RWPE1 (cell line): ENCODE measurements around the gene SPAG16.

Source experiments
- CTCF ChIA-PET: fragments of 350-600 bp; sonication (Branson Sonifier 250); formaldehyde crosslinking; extraction: SDS; loops from one replicate; lab custom pipeline; 2021; lab: Yijun Ruan, JAX
- POLR2A ChIA-PET: fragments of 400-600 bp; formaldehyde crosslinking; extraction: SDS; loops from one replicate; lab custom pipeline; 2020; ENCODE audit warnings: antibody characterized with exemption; ENCODE audit not compliant: low non-redundant PET; lab: Yijun Ruan, JAX
- DNase-seq: peaks from one replicate; pipeline ENCODE4 v3.0.0; 2012; ENCODE audit warnings: low spot score
- H3K27ac ChIP-seq: fragments of 450-650 bp; 2 replicates; pipeline ENCODE4 v1.5.1; 2017
- CTCF ChIP-seq: fragments of 450-650 bp; conservative IDR thresholded peaks from 2 replicates; pipeline ENCODE4 v1.5.1; 2017; ENCODE audit warnings: low read depth, mild to moderate bottlenecking

Gene SPAG16

GRCh38 chr2:213545964-213546475 is 261.8 kb downstream of the SPAG16 start:
- ChIA-PET POLR2A (no interaction called here), CTCF (no interaction called here)
- no peak for TF ChIP-seq CTCF
- no peak overlapping the region for H3K27ac ChIP-seq
- DNase-seq = no peak

- CTCF ChIA-PET = no interaction called here
- no peak for DNase-seq
- no peak overlapping the region for H3K27ac ChIP-seq
- POLR2A ChIA-PET = no interaction called here
- no peak for TF ChIP-seq CTCF
These were observed 267.3 kb downstream of the SPAG16 start for GRCh38 chr2:213551526-213551925.

GRCh38 chr2:213559053-213559452 is 274.8 kb downstream of the SPAG16 start:
- TF ChIP-seq CTCF = no peak
- H3K27ac ChIP-seq = no peak overlapping the region
- no peak for DNase-seq
- ChIA-PET POLR2A (no interaction called here), CTCF (no interaction called here)

DNA sequence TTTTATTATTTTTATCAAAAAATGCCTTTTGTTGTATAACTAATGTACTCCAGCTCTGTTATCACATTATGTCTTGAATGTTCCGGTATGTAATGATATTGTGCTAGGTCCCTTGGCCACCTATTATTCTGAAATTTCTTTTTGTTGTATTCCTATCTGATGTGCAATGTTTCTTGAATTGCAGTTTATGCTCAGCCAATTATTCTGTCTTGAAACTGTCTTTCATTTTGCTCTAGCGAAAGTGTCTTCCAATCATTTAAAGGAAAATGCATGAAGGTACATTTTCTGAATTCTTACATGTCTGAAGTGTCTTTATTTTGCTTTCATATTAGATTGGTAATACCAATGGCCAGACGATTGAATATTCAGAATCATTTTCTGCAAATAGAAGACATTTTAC is 277.5 kb downstream of the SPAG16 start:
- ChIA-PET POLR2A (no interaction called here), CTCF (no interaction called here)
- TF ChIP-seq CTCF = no peak
- no peak for DNase-seq
- H3K27ac ChIP-seq = no peak overlapping the region

DNA sequence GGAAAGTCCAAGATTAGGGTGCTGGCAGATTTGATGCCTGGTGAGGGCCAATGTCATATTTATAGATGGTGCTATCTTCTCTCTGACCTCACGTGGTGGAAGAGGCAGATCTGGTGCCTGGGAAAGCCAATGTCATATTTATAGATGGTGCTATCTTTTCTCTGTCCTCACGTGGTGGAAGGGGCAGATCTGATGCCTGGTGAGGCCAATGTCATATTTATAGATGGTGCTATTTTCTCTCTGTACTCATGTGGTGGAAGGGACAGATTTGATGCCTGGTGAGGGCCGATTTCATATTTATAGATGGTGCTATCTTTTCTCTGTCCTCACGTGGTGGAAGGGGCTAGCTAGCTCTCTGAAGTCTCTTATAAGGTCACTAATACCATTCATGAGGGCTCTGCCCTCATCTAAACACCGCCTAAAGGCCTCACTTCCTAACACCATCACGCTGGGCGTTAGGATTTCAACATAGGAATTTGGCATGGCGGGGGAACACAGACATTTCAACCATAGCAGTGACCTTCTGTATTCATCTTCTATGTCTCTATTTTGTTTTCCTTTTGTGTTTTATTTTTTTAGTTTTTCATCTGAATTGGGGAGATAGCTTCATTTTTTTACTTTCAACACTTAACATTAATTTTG is 278.4 kb downstream of the SPAG16 start:
- H3K27ac ChIP-seq = no peak overlapping the region
- DNase-seq = no peak
- TF ChIP-seq CTCF = no peak
- ChIA-PET POLR2A (no interaction called here), CTCF (no interaction called here)

DNA sequence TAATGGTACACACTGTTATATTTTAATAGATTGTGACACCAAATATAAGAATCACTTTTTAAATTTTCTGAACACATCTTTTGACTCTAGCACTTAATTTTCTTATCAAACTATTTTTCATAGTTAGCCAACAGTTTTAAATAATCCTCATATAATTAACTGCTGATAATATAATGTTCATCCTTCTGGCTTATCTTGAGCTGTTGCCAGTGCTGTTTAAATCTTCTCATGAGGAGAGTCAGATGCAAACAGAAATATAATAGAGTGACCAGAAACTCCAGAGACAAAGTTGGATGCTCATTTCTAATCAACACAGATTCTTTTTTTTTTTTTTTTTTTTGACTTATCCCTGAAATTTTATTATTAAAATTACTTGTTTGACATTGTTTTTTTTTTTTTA is 282.6 kb downstream of the SPAG16 start:
- POLR2A ChIA-PET = no interaction called here
- no peak for TF ChIP-seq CTCF
- no peak overlapping the region for H3K27ac ChIP-seq
- DNase-seq = no peak
- CTCF ChIA-PET = no interaction called here
